ENCODE results near the gene ADD1.

GRCh38 chr4:2829933-2830451 is 13.7 kb upstream of the ADD1 start:
- TF ChIP-seq EZH2 (IDR thresholded peaks at IDR 0.05) (no peak), EZH2phosphoT487 (IDR thresholded peaks at IDR 0.05) (no peak)
- TF ChIP-seq, protein P1, sequence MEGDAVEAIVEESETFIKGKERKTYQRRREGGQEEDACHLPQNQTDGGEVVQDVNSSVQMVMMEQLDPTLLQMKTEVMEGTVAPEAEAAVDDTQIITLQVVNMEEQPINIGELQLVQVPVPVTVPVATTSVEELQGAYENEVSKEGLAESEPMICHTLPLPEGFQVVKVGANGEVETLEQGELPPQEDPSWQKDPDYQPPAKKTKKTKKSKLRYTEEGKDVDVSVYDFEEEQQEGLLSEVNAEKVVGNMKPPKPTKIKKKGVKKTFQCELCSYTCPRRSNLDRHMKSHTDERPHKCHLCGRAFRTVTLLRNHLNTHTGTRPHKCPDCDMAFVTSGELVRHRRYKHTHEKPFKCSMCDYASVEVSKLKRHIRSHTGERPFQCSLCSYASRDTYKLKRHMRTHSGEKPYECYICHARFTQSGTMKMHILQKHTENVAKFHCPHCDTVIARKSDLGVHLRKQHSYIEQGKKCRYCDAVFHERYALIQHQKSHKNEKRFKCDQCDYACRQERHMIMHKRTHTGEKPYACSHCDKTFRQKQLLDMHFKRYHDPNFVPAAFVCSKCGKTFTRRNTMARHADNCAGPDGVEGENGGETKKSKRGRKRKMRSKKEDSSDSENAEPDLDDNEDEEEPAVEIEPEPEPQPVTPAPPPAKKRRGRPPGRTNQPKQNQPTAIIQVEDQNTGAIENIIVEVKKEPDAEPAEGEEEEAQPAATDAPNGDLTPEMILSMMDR (IDR thresholded peaks at IDR 0.05): no peak

Measured in neural progenitor cell (in vitro differentiated cells).